Osteocyte (in vitro differentiated cells): Measurements from ENCODE around the gene PFDN1. TPM values are rescaled to one million over a fixed set of nuclear protein-coding genes. Genes with fewer than 3 reads are reported as not detected.

Source experiments
- DNase-seq: peaks from one replicate; pipeline ENCODE4 v3.0.0; 2021; ENCODE audit warnings: mixed read lengths; ENCODE audit not compliant: unreplicated experiment; ENCODE audit errors: extremely low spot score
- H3K27ac Mint-ChIP-seq: one replicate; pipeline ENCODE4 v1.8.0; 2021; ENCODE audit warnings: mild to moderate bottlenecking, mixed read lengths; ENCODE audit not compliant: unreplicated experiment
- H3K27me3 Mint-ChIP-seq: one replicate; pipeline ENCODE4 v1.8.0; 2021; ENCODE audit warnings: mixed read lengths; ENCODE audit not compliant: unreplicated experiment
- H3K36me3 Mint-ChIP-seq: one replicate; pipeline ENCODE4 v1.8.0; 2021; ENCODE audit warnings: mixed read lengths; ENCODE audit not compliant: unreplicated experiment
- H3K4me1 Mint-ChIP-seq: one replicate; pipeline ENCODE4 v1.8.0; 2021; ENCODE audit warnings: mixed read lengths; ENCODE audit not compliant: unreplicated experiment
- H3K4me3 Mint-ChIP-seq: one replicate; pipeline ENCODE4 v1.8.0; 2021; ENCODE audit warnings: mild to moderate bottlenecking, moderate library complexity, mixed read lengths; ENCODE audit not compliant: unreplicated experiment
- H3K9me3 Mint-ChIP-seq: one replicate; pipeline ENCODE4 v1.8.0; 2021; ENCODE audit warnings: mixed read lengths; ENCODE audit not compliant: unreplicated experiment
- CTCF ChIP-seq: fragments of 200-600 bp; sonication (generic); IDR thresholded peaks from 2 replicates; pipeline ENCODE4 v1.5.0; 2021; ENCODE audit warnings: antibody characterized with exemption, mild to moderate bottlenecking, moderate library complexity
- total RNA-seq: library from RNA; stranded (reverse); gene quantifications from 2 replicates; pipeline ENCODE4 v1.2.1, GENCODE V29; 2021

Gene PFDN1
- total RNA-seq, 1 donor from 2014 or later: 49.6 TPM

GRCh38 chr5:140293091-140293848 is 9.6 kb downstream of the PFDN1 start:
- no peak for DNase-seq
- H3K9me3 Mint-ChIP-seq: no peaks in the 10 kb centered on the region
- peak overlapping the region; percentile 32 for H3K27ac Mint-ChIP-seq
- no peak for TF ChIP-seq CTCF
- H3K4me3 Mint-ChIP-seq: no peak overlapping the region
- H3K36me3 Mint-ChIP-seq: no peaks in the 10 kb centered on the region
- H3K27me3 Mint-ChIP-seq: no peaks in the 10 kb centered on the region
- H3K4me1 Mint-ChIP-seq: peaks cover 65% of the 10 kb centered on the region

GRCh38 chr5:140292212-140293036 is 10.5 kb downstream of the PFDN1 start:
- H3K27ac Mint-ChIP-seq: peak overlapping the region; percentile 23
- no peak overlapping the region for H3K4me3 Mint-ChIP-seq
- no peak for TF ChIP-seq CTCF
- H3K4me1 Mint-ChIP-seq: peaks cover 57% of the 10 kb centered on the region
- no peaks in the 10 kb centered on the region for H3K36me3 Mint-ChIP-seq
- H3K27me3 Mint-ChIP-seq: no peaks in the 10 kb centered on the region
- no peaks in the 10 kb centered on the region for H3K9me3 Mint-ChIP-seq
- no peak for DNase-seq

GRCh38 chr5:140287801-140288521 is 14.9 kb downstream of the PFDN1 start:
- Mint-ChIP-seq H3K4me1 (peaks cover 14% of the 10 kb centered on the region), H3K9me3 (no peaks in the 10 kb centered on the region), H3K27me3 (no peaks in the 10 kb centered on the region), H3K4me3 (no peak overlapping the region), H3K27ac (no peak overlapping the region), H3K36me3 (no peaks in the 10 kb centered on the region)
- TF ChIP-seq CTCF: no peak
- no peak for DNase-seq

DNA sequence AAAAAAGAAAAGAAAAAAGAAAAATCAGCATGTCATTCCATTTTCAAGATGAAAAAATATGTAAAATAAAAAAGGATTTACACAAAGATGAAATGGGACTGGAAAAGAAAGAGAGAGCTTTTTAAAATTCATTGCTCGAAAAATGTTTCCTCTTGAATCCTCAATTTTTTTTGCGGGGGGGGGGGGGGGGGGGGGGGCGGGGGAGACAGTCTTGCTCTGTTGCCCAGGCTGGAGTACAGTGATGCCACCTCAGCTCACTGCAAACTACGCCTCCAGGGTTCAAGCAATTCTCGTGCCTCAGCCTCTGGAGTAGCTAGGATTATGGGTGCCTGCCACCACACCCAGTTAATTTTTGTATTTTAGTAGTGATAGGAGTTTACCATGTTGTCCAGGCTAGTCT is 16.5 kb downstream of the PFDN1 start:
- no peaks in the 10 kb centered on the region for H3K9me3 Mint-ChIP-seq
- no peak for TF ChIP-seq CTCF
- DNase-seq: no peak
- H3K27ac Mint-ChIP-seq: no peak overlapping the region
- no peak overlapping the region for H3K4me3 Mint-ChIP-seq
- H3K27me3 Mint-ChIP-seq: no peaks in the 10 kb centered on the region
- H3K4me1 Mint-ChIP-seq: peaks cover 3% of the 10 kb centered on the region
- no peaks in the 10 kb centered on the region for H3K36me3 Mint-ChIP-seq
